Caco-2 (cell line): ENCODE results near the gene KRT23. TPM values are rescaled to one million over a fixed set of nuclear protein-coding genes. Genes with fewer than 3 reads are reported as not detected.

ENCODE experiments used
- BruUV-seq: library from RNA; stranded (reverse); fragments of 400-500 nt; replicated peaks from 2 replicates; lab custom pipeline; 2021; lab: Mats Ljungman, UMichigan
- CTCF ChIA-PET: fragments of 300-600 bp; sonication (Branson Sonifier 250); formaldehyde crosslinking; loops from one replicate; lab custom pipeline; 2022; ENCODE audit warnings: antibody characterized with exemption; lab: Charles Lee
- POLR2A ChIA-PET: fragments of 300-600 bp; sonication (Branson Sonifier 250); formaldehyde crosslinking; loops from one replicate; lab custom pipeline; 2022; ENCODE audit warnings: antibody characterized with exemption; lab: Charles Lee
- DNase-seq, 2 experiments: peaks; one replicate each; pipeline versions ENCODE4 v3.0.0 to v3.0.0-alpha.2; 2020 to 2022
- H3K27me3 ChIP-seq: replicated peaks from 2 replicates; pipeline ENCODE4 v1.6.0; 2011; ENCODE audit warnings: low read length; ENCODE audit not compliant: control insufficient read depth, insufficient read depth
- H3K36me3 ChIP-seq: 2 replicates; pipeline ENCODE4 v1.5.1; 2011; ENCODE audit warnings: low read length; ENCODE audit not compliant: control insufficient read depth, insufficient read depth
- H3K4me1 ChIP-seq: fragments of 250-450 bp; sonication (Bioruptor Pico); 2 replicates; pipeline ENCODE4 v1.5.1; 2020; ENCODE audit warnings: mild to moderate bottlenecking
- H3K4me3 ChIP-seq: 2 replicates; pipeline ENCODE4 v1.5.1; 2011; ENCODE audit warnings: low read depth, mild to moderate bottlenecking, control low read depth, low read length
- H3K9me3 ChIP-seq: fragments of 250-450 bp; sonication (Bioruptor Pico); 2 replicates; pipeline ENCODE4 v1.5.1; 2020; ENCODE audit warnings: mild to moderate bottlenecking, moderate library complexity
- H3K27ac Mint-ChIP-seq: one replicate; pipeline ENCODE4 v1.8.0; 2022; ENCODE audit warnings: mixed read lengths; ENCODE audit not compliant: unreplicated experiment
- H3K27me3 Mint-ChIP-seq: one replicate; pipeline ENCODE4 v1.8.0; 2022; ENCODE audit warnings: mixed read lengths; ENCODE audit not compliant: insufficient read depth, unreplicated experiment
- H3K36me3 Mint-ChIP-seq: one replicate; pipeline ENCODE4 v1.8.0; 2022; ENCODE audit warnings: mild to moderate bottlenecking, mixed read lengths; ENCODE audit not compliant: insufficient read depth, unreplicated experiment
- H3K4me1 Mint-ChIP-seq: one replicate; pipeline ENCODE4 v1.8.0; 2022; ENCODE audit warnings: low read depth, mixed read lengths; ENCODE audit not compliant: unreplicated experiment
- H3K4me3 Mint-ChIP-seq: one replicate; pipeline ENCODE4 v1.8.0; 2022; ENCODE audit warnings: mild to moderate bottlenecking, moderate library complexity, mixed read lengths; ENCODE audit not compliant: unreplicated experiment
- H3K9me3 Mint-ChIP-seq: one replicate; pipeline ENCODE4 v1.8.0; 2022; ENCODE audit warnings: mixed read lengths; ENCODE audit not compliant: unreplicated experiment
- CTCF ChIP-seq, 2 experiments: fragments of 200-600 bp in 1 of 2; IDR thresholded peaks; 1 replicate in 1 of 2; 2 replicates in 1 of 2; pipeline versions ENCODE4 v1.5.1 to v1.8.0; 2011 to 2022; ENCODE audit warnings: antibody characterized with exemption in 1 of 2, control low read depth in 1 of 2, inconsistent platforms in 1 of 2, low read depth in 1 of 2, low read length in 1 of 2, mild to moderate bottlenecking in 1 of 2, moderate library complexity in 1 of 2; ENCODE audit not compliant: insufficient read depth in 1 of 2, severe bottlenecking in 1 of 2, unreplicated experiment in 1 of 2
- intact Hi-C: fragments of 100-400 bp; cut with micrococcal nuclease; formaldehyde crosslinking; loops from one replicate; pipeline ENCODE4 v1.10.0; 2022; ENCODE audit not compliant: unreplicated experiment
- total RNA-seq: library from RNA; stranded (reverse); gene quantifications from 2 replicates; pipeline ENCODE4 v1.2.3, GENCODE V29; 2022

Gene KRT23
- total RNA-seq, 1 experiment from 2014 or later = 47.1 TPM

GRCh38 chr17:40981115-40981514 lies 43.7 kb upstream of the KRT23 start:
- H3K36me3 ChIP-seq = no peaks in the 10 kb centered on the region
- peaks cover 7% of the 10 kb centered on the region for H3K4me1 ChIP-seq
- Mint-ChIP-seq H3K27me3 (no peaks in the 10 kb centered on the region), H3K36me3 (no peaks in the 10 kb centered on the region), H3K4me1 (peaks cover 6% of the 10 kb centered on the region), H3K9me3 (no peaks in the 10 kb centered on the region), H3K4me3 (no peak overlapping the region), H3K27ac (no peak overlapping the region)
- H3K9me3 ChIP-seq = no peaks in the 10 kb centered on the region
- TF ChIP-seq CTCF (IDR thresholded peaks at IDR 0.05; ENCODE audit: insufficient read depth in 1 of 2, low read depth in 1 of 2, low read length in 1 of 2, severe bottlenecking in 1 of 2, unreplicated experiment in 1 of 2) = no peak
- H3K27me3 ChIP-seq = no peaks in the 10 kb centered on the region
- intact Hi-C loops = no loop called here
- POLR2A ChIA-PET = no interaction called here
- no TSS peak for BruUV-seq
- no peak overlapping the region for H3K4me3 ChIP-seq
- no peak for DNase-seq
- CTCF ChIA-PET = no interaction called here

GRCh38 chr17:40980596-40980995 lies 43.1 kb upstream of the KRT23 start:
- CTCF ChIA-PET = no interaction called here

GRCh38 chr17:40980117-40980516 lies 42.7 kb upstream of the KRT23 start:
- Histone ChIP-seq H3K9me3 (no peaks in the 10 kb centered on the region), H3K27me3 (no peaks in the 10 kb centered on the region), H3K4me1 (peaks cover 7% of the 10 kb centered on the region), H3K36me3 (no peaks in the 10 kb centered on the region), H3K4me3 (no peak overlapping the region)
- no peaks in the 10 kb centered on the region for H3K36me3 Mint-ChIP-seq
- ChIA-PET POLR2A (no interaction called here), CTCF (no interaction called here)
- no peak for TF ChIP-seq CTCF (IDR thresholded peaks at IDR 0.05; ENCODE audit: insufficient read depth in 1 of 2, low read depth in 1 of 2, low read length in 1 of 2, severe bottlenecking in 1 of 2, unreplicated experiment in 1 of 2)
- DNase-seq = no peak
- peaks cover 5% of the 10 kb centered on the region for H3K9me3 Mint-ChIP-seq
- no peaks in the 10 kb centered on the region for H3K27me3 Mint-ChIP-seq
- intact Hi-C loops = no loop called here
- H3K27ac Mint-ChIP-seq = no peak overlapping the region
- no peak overlapping the region for H3K4me3 Mint-ChIP-seq
- no TSS peak for BruUV-seq
- H3K4me1 Mint-ChIP-seq = peaks cover 6% of the 10 kb centered on the region

More at GRCh38 chr17:40980596-40980995, 43.1 kb upstream of the KRT23 start:
- Mint-ChIP-seq H3K9me3 (peaks cover under 1% of the 10 kb centered on the region), H3K27me3 (no peaks in the 10 kb centered on the region), H3K4me3 (no peak overlapping the region), H3K4me1 (peaks cover 6% of the 10 kb centered on the region), H3K36me3 (no peaks in the 10 kb centered on the region), H3K27ac (no peak overlapping the region)
- intact Hi-C loops = no loop called here
- POLR2A ChIA-PET = no interaction called here
- Histone ChIP-seq H3K9me3 (no peaks in the 10 kb centered on the region), H3K4me3 (no peak overlapping the region), H3K4me1 (peaks cover 7% of the 10 kb centered on the region), H3K36me3 (no peaks in the 10 kb centered on the region), H3K27me3 (no peaks in the 10 kb centered on the region)
- no TSS peak for BruUV-seq
- no peak for DNase-seq
- TF ChIP-seq CTCF (IDR thresholded peaks at IDR 0.05; ENCODE audit: insufficient read depth in 1 of 2, low read depth in 1 of 2, low read length in 1 of 2, severe bottlenecking in 1 of 2, unreplicated experiment in 1 of 2) = no peak
